Skeletal muscle satellite cell (primary cell): ENCODE data around the gene TBCCD1.
"Not testable (repeated sequence)": the region's sequence is repeated elsewhere in the genome, so short reads cannot be mapped to it uniquely, and the experiment has no call there.

Source experiments
- H3K27me3 ChIP-seq: 2 replicates; pipeline ENCODE4 v1.7.0; 2013; ENCODE audit warnings: low read length; ENCODE audit not compliant: control insufficient read depth, insufficient read depth
- H3K36me3 ChIP-seq: 2 replicates; pipeline ENCODE4 v1.7.0; 2013; ENCODE audit warnings: mild to moderate bottlenecking, control low read depth, low read length; ENCODE audit not compliant: insufficient read depth
- H3K4me1 ChIP-seq: 2 replicates; pipeline ENCODE4 v1.7.0; 2013; ENCODE audit warnings: low read length; ENCODE audit not compliant: control insufficient read depth, insufficient read depth
- H3K4me2 ChIP-seq: 2 replicates; pipeline ENCODE4 v1.7.0; 2013; ENCODE audit warnings: mild to moderate bottlenecking, low read length
- H3K4me3 ChIP-seq: 2 replicates; pipeline ENCODE4 v1.7.0; 2013; ENCODE audit warnings: low read length
- H3K9ac ChIP-seq: 2 replicates; pipeline ENCODE4 v1.7.0; 2013; ENCODE audit warnings: mild to moderate bottlenecking, low read depth, low read length, moderate library complexity
- H3K9me3 ChIP-seq: replicated peaks from 2 replicates; pipeline ENCODE4 v1.7.0; 2013; ENCODE audit warnings: mild to moderate bottlenecking, control low read depth, low read length

Gene TBCCD1

DNA sequence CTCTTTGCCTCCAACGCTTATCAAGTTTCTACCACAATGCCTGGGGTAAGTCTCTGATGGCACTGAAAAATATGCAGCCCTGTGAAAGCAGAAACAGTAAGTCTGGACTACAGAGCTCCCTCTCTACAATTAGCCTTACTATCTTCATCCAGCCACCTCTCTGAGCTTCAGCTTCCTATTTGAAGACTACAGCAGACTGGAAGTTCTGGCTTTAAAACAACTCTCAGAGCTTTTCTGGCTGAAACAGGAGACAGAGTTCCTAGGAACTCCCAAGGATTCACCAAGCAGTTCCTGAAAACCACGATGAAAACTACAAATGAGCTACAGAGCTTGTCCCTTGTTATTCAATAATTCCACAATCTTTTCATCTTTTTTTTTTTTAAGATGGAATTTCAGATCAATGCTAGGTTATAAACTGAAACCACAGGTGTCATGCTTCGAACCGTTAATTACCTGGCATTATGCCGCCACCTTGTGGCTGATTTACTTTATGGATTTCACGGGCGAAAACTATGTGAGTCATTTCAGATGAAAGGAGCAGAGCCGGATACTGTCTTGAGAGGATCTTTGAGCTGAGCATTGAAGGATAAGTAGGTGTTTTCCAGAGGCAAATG, 26.8 kb downstream of the TBCCD1 start:
- Histone ChIP-seq H3K4me3 (no peak overlapping the region), H3K27me3 (no peaks in the 10 kb centered on the region), H3K9me3 (no peaks in the 10 kb centered on the region), H3K36me3 (peaks cover 9% of the 10 kb centered on the region), H3K4me1 (peaks cover 33% of the 10 kb centered on the region), H3K9ac (no peak overlapping the region), H3K4me2 (peak overlapping the region; percentile 48)

DNA sequence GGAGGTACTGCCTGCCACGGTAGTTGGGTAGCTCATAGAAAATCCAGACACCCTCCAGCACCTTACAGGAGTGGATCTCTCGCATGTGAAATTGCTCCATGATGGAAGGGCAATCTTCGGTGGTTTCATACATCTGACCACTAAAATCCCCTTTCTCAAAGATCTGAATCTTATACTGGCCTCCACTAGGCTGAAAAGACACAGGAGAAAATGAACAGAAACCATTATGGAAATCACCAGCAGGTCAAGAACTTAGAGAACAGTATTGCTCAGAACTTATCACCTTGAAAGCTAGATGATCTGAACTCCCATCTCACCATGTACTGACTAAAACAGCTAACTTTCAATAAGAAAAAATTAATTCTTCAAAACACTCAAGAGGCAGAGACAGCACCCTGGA, 28.4 kb downstream of the TBCCD1 start:
- H3K4me1 ChIP-seq, result peaks cover 23% of the 10 kb centered on the region
- H3K4me3 ChIP-seq, result no peak overlapping the region
- H3K9me3 ChIP-seq, result no peaks in the 10 kb centered on the region
- H3K36me3 ChIP-seq, result peaks cover 9% of the 10 kb centered on the region
- no peak overlapping the region for H3K9ac ChIP-seq
- H3K27me3 ChIP-seq, result no peaks in the 10 kb centered on the region
- no peak overlapping the region for H3K4me2 ChIP-seq

DNA sequence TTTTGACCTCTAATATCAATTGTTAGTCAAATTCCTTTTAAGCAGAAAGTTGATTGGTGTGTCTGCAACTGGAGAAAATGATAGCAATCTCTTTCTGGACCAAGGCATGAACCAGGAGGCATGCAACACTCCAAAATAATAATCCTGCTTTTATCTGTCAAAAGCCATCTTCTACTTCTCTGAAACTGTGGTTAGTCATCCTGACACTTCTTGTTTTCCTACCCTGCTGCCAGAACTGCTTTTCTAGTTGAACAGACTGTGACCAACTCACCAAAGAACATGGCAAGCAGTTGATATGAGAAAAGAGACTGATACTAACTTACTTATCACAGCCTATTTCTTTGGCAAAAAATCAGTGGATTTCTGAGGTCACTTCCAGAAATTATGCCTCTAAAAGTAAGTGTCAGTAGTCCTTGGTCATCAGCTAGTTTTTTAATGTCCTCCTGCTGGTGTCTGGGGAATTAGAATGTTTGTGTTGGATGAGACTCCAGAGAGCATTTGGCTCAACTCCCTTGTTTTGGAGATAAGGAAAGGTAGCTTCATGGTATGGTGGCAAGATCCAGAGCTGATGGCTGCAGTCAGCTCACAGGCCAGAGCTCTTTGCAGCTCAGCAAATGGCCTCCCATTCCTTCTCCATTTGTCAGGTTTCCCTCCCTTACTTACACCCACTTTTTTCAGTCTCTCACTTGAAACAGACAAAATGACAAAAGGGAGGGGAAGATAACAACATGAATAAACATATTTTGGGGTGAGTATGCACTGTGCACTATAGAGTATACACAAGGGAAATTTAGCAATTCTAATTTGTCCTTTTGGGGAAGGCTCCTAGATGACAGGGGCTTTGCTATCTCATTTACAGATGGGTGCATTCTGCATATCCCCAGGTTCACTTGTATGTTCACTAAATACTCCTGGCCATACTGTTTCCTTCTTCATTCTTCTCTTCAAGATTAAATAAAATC, 30.0 kb downstream of the TBCCD1 start:
- H3K27me3 ChIP-seq, result no peaks in the 10 kb centered on the region
- H3K4me2 ChIP-seq, result no peak overlapping the region
- H3K4me3 ChIP-seq, result no peak overlapping the region
- H3K36me3 ChIP-seq, result peaks cover 9% of the 10 kb centered on the region
- no peak overlapping the region for H3K9ac ChIP-seq
- no peaks in the 10 kb centered on the region for H3K9me3 ChIP-seq
- peaks cover 23% of the 10 kb centered on the region for H3K4me1 ChIP-seq

GRCh38 chr3:186534113-186534669, 32.9 kb downstream of the TBCCD1 start:
- Histone ChIP-seq H3K4me1 (peaks cover 6% of the 10 kb centered on the region), H3K27me3 (no peaks in the 10 kb centered on the region), H3K4me2 (no peak overlapping the region), H3K9me3 (no peaks in the 10 kb centered on the region), H3K36me3 (peaks cover 9% of the 10 kb centered on the region), H3K4me3 (no peak overlapping the region), H3K9ac (no peak overlapping the region)

DNA sequence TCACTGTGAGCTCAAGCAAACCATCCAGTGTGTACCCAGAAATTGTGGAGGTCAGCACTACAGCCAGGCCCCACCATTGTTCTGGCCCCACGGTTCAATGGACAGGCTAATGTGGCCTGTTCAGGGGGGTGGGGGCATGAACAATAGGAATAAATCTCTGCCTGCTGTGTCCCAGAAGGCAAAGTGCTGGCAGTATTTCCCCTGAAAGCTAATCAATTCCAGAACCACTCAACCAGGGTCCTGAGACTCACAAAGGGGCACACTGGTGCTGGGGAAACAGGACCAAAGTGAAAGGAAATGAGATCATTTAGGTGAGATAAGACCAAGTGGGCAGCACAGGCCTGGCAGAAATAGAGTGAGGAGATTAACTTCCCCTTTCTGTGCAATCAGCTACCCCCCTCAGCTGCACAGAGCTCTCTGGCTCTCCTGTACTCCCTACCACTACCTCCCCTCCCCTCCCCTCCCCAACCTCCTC, 34.5 kb downstream of the TBCCD1 start:
- no peaks in the 10 kb centered on the region for H3K9me3 ChIP-seq
- no peak overlapping the region for H3K4me2 ChIP-seq
- H3K4me1 ChIP-seq, result peaks cover 6% of the 10 kb centered on the region
- no peaks in the 10 kb centered on the region for H3K36me3 ChIP-seq
- H3K9ac ChIP-seq, result no peak overlapping the region
- H3K27me3 ChIP-seq, result no peaks in the 10 kb centered on the region
- no peak overlapping the region for H3K4me3 ChIP-seq

- H3K36me3 ChIP-seq, H3K27me3 ChIP-seq, H3K4me3 ChIP-seq, H3K9ac ChIP-seq, H3K4me1 ChIP-seq, H3K9me3 ChIP-seq, H3K4me2 ChIP-seq: not testable (repeated sequence)
These were observed 35.4 kb downstream of the TBCCD1 start for GRCh38 chr3:186531694-186532093.

GRCh38 chr3:186530415-186530814, 36.7 kb downstream of the TBCCD1 start:
- H3K27me3 ChIP-seq, result no peaks in the 10 kb centered on the region
- H3K4me1 ChIP-seq, result no peaks in the 10 kb centered on the region
- no peaks in the 10 kb centered on the region for H3K36me3 ChIP-seq
- no peak overlapping the region for H3K4me2 ChIP-seq
- no peak overlapping the region for H3K9ac ChIP-seq
- no peaks in the 10 kb centered on the region for H3K9me3 ChIP-seq
- no peak overlapping the region for H3K4me3 ChIP-seq

GRCh38 chr3:186529201-186529999, 37.7 kb downstream of the TBCCD1 start:
- no peak overlapping the region for H3K4me3 ChIP-seq
- H3K9ac ChIP-seq, result no peak overlapping the region
- H3K4me1 ChIP-seq, result no peaks in the 10 kb centered on the region
- H3K36me3 ChIP-seq, result no peaks in the 10 kb centered on the region
- H3K9me3 ChIP-seq, result no peaks in the 10 kb centered on the region
- H3K4me2 ChIP-seq, result no peak overlapping the region
- no peaks in the 10 kb centered on the region for H3K27me3 ChIP-seq

GRCh38 chr3:186526256-186526606, 40.9 kb downstream of the TBCCD1 start:
- Histone ChIP-seq H3K36me3 (no peaks in the 10 kb centered on the region), H3K9ac (no peak overlapping the region)

DNA sequence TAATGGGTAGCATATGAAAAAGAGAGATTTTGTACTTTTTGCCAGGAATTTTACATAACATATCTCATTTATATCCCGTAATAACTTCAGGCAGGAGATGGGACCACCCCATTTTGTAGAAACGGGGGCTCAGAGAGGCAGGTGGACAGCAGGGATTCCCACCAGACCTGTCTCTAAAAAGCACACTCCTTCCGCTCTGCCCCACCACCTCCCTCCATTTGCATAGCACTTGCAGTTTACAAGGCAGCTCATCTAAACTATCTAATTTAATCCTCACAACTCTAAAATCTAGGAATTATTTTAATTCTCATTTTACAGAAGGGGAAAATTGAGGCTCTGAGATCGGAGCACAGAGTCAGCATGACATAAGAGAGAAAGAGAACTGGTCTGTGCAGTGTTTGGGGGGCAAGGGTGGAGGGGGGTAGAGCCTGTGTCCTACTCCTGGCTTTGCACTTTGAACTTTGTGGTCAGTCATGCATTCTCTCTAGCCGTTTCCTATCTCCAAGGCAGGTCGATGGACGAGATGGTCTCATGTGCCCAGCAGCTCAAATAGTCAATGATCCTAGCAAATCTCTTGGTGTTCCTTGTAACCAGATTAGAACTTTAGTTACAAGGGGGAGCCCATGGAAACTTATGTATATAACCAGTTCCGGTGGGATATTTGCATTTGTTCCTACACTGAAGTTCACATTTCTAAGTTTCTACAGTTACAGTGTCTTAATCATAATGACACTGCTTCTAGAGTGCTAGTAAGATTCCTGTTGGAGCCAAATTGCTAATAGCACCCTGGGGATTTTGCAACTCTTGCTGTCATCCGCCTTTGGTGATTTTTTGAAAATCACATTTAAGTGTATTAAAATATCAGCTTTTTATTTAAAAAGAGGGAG, 41.5 kb downstream of the TBCCD1 start:
- Histone ChIP-seq H3K4me1 (no peaks in the 10 kb centered on the region), H3K9me3 (no peaks in the 10 kb centered on the region), H3K36me3 (no peaks in the 10 kb centered on the region), H3K27me3 (no peaks in the 10 kb centered on the region), H3K4me2 (no peak overlapping the region), H3K9ac (no peak overlapping the region), H3K4me3 (no peak overlapping the region)

More at GRCh38 chr3:186526256-186526606, 40.9 kb downstream of the TBCCD1 start:
- Histone ChIP-seq H3K4me3 (no peak overlapping the region), H3K9me3 (no peaks in the 10 kb centered on the region), H3K4me2 (no peak overlapping the region), H3K27me3 (no peaks in the 10 kb centered on the region), H3K4me1 (no peaks in the 10 kb centered on the region)
